ENCODE measurements around the gene RASEF. TPM values are rescaled to one million over a fixed set of nuclear protein-coding genes. Genes with fewer than 3 reads are reported as not detected.

The RASEF gene
- total and polyA plus RNA-seq, 2 of the 13 experiments (the other 11 are each of a cell fraction or from before 2014, with no cell fraction given): 0.07 TPM; not detected in 1

GRCh38 chr9:83065233-83065632 is 2.3 kb upstream of the RASEF start:
- FAIRE-seq: no peak

GRCh38 chr9:83061990-83062650 is 822 bp downstream of the RASEF start:
- ChIA-PET POLR2A (no interaction called here), CTCF (ENCODE audit: low intra/inter-chr PET ratio, low total read pairs) (no interaction called here)
- Histone ChIP-seq H2AFZ (ENCODE audit: low read length) (no peak overlapping the region), H3K4me3 (replicated peaks in 1 of 3; ENCODE audit: insufficient read depth in 1 of 3, low read depth in 2 of 3, low read length in 3 of 3) (no peak overlapping the region), H4K20me1 (ENCODE audit: insufficient read depth, low read length) (no peaks in the 10 kb centered on the region), H3K4me1 (ENCODE audit: insufficient read depth, low read length) (no peaks in the 10 kb centered on the region), H3K4me2 (ENCODE audit: low read depth, low read length) (no peak overlapping the region), H3K79me2 (ENCODE audit: insufficient read depth, low read length) (no peaks in the 10 kb centered on the region), H3K9ac (ENCODE audit: insufficient read depth, low read depth, low read length) (no peak overlapping the region), H3K9me3 (ENCODE audit: low read length) (no peaks in the 10 kb centered on the region), H3K27ac (ENCODE audit: extremely low read length, insufficient read depth, low read length) (no peak overlapping the region), H3K27me3 (ENCODE audit: control insufficient read depth in 1 of 2, insufficient read depth in 2 of 2, low read length in 2 of 2) (no peaks in the 10 kb centered on the region), H3K36me3 (replicated peaks in 1 of 2; ENCODE audit: control insufficient read depth in 1 of 2, insufficient read depth in 2 of 2, low read length in 2 of 2) (no peaks in the 10 kb centered on the region)
- FAIRE-seq: no peak
- no TSS peak for BruUV-seq (replicated peaks)
- no peak for DNase-seq (ENCODE audit: low spot score)
- intact Hi-C loops (cut with micrococcal nuclease; ENCODE audit: unreplicated experiment): no loop called here
- WGBS (ENCODE audit: low lambda C conversion rate): 73% methylated on average over 41 of the region's 53 CpGs
- TF ChIP-seq KLF16 (CRISPR knock-in tag; IDR thresholded peaks at IDR 0.05): no peak
- TF ChIP-seq SMC3 (IDR thresholded peaks at IDR 0.05; ENCODE audit: low read length): no peak
- TF ChIP-seq KLF9 (CRISPR knock-in tag; IDR thresholded peaks at IDR 0.05; ENCODE audit: low read depth): no peak
- no peak for TF ChIP-seq HNF4A (CRISPR knock-in tag; IDR thresholded peaks at IDR 0.05)
- no peak for TF ChIP-seq CSRNP2 (CRISPR knock-in tag; conservative IDR thresholded peaks at IDR 0.05; ENCODE audit: low read depth)
- no peak for TF ChIP-seq ATAD3A (CRISPR knock-in tag; IDR thresholded peaks at IDR 0.05)
- no peak for TF ChIP-seq SMAD9 (CRISPR knock-in tag; IDR thresholded peaks at IDR 0.05)
- TF ChIP-seq ZFP41 (CRISPR knock-in tag; IDR thresholded peaks at IDR 0.05; ENCODE audit: borderline replicate concordance): no peak
- TF ChIP-seq TOE1 (CRISPR knock-in tag; IDR thresholded peaks at IDR 0.05): no peak
- TF ChIP-seq, protein P1, sequence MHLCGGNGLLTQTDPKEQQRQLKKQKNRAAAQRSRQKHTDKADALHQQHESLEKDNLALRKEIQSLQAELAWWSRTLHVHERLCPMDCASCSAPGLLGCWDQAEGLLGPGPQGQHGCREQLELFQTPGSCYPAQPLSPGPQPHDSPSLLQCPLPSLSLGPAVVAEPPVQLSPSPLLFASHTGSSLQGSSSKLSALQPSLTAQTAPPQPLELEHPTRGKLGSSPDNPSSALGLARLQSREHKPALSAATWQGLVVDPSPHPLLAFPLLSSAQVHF (CRISPR knock-in tag; IDR thresholded peaks at IDR 0.05): no peak
- TF ChIP-seq TBL1XR1 (IDR thresholded peaks at IDR 0.05; ENCODE audit: borderline replicate concordance, low read length, partially characterized antibody): no peak
- no peak for TF ChIP-seq ZNF572 (CRISPR knock-in tag; IDR thresholded peaks at IDR 0.05)
- in situ Hi-C loops (cut with HindIII; ENCODE audit: extremely low pct_ligation_motif_present, low pct_unique_long_range_greater_than_20kb): no loop called here
- ATAC-seq: no peak

More at GRCh38 chr9:83065233-83065632, 2.3 kb upstream of the RASEF start:
- Histone ChIP-seq H3K79me2 (ENCODE audit: insufficient read depth, low read length) (no peaks in the 10 kb centered on the region), H3K4me1 (ENCODE audit: insufficient read depth, low read length) (no peaks in the 10 kb centered on the region), H3K4me2 (ENCODE audit: low read depth, low read length) (no peak overlapping the region), H3K27me3 (ENCODE audit: control insufficient read depth in 1 of 2, insufficient read depth in 2 of 2, low read length in 2 of 2) (no peaks in the 10 kb centered on the region), H2AFZ (ENCODE audit: low read length) (no peak overlapping the region), H3K36me3 (replicated peaks in 1 of 2; ENCODE audit: control insufficient read depth in 1 of 2, insufficient read depth in 2 of 2, low read length in 2 of 2) (no peaks in the 10 kb centered on the region), H3K4me3 (replicated peaks in 1 of 3; ENCODE audit: insufficient read depth in 1 of 3, low read depth in 2 of 3, low read length in 3 of 3) (no peak overlapping the region), H3K9me3 (ENCODE audit: low read length) (no peaks in the 10 kb centered on the region), H3K9ac (ENCODE audit: insufficient read depth, low read depth, low read length) (no peak overlapping the region), H4K20me1 (ENCODE audit: insufficient read depth, low read length) (no peaks in the 10 kb centered on the region), H3K27ac (ENCODE audit: extremely low read length, insufficient read depth, low read length) (no peak overlapping the region)
- ChIA-PET POLR2A (no interaction called here), CTCF (ENCODE audit: low intra/inter-chr PET ratio, low total read pairs) (no interaction called here)
- BruUV-seq (replicated peaks): no TSS peak
- ATAC-seq (no peak), DNase-seq (ENCODE audit: low spot score) (no peak)
- WGBS (ENCODE audit: low lambda C conversion rate): 0% methylated on average over 1 of the region's 1 CpG
- TF ChIP-seq MNT (IDR thresholded peaks at IDR 0.05) (peak; percentile 50; the same call in 1 of the 2 replicates), MBD4 (IDR thresholded peaks at IDR 0.05; ENCODE audit: borderline replicate concordance, low read length) (no peak)
- intact Hi-C loops (cut with micrococcal nuclease; ENCODE audit: unreplicated experiment) (no loop called here), in situ Hi-C loops (cut with HindIII; ENCODE audit: extremely low pct_ligation_motif_present, low pct_unique_long_range_greater_than_20kb) (no loop called here)

Data from HepG2 (cell line).